GM19043 (cell line): ENCODE results near the gene CAPN10.
"Not testable (repeated sequence)": the region's sequence is repeated elsewhere in the genome, so short reads cannot be mapped to it uniquely, and the experiment has no call there.

Experiments used
- ATAC-seq: cut with Tn5 transposase; IDR thresholded peaks from one replicate; pipeline ENCODE4 v1.9.1; 2021; ENCODE audit warnings: low read depth; ENCODE audit not compliant: unreplicated experiment

Gene CAPN10

DNA sequence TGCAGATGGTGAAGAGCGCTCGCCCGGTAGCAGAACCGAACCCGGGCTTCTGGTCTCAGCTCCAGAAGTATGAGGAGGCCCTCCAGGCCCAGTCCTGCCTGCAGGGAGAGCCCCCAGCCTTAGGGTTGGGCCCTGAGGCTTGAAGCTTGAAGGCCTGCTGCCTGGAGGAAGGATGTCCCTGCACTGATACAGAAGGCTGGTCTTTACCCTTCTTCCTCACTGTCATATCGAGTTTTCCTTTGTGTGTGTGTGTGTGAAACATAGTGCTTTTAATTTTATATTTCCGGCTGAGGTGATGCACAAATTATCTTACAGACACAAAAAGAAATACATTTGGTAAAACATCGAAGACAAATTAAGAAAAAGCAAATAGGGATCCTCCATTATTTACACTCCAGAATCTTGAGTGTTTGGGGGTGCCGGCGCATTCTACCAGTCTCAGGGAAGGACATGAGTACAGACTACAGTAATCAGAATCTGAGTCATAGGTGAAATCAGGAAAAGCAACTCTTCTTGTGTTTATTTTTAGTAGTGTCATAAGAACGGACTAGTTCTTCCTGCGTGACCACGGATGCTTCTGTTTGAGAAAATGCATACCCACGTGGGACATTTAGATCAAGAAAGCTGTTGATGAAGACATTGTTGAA lies 25.1 kb upstream of the CAPN10 start:
- peak; percentile 2 for ATAC-seq

DNA sequence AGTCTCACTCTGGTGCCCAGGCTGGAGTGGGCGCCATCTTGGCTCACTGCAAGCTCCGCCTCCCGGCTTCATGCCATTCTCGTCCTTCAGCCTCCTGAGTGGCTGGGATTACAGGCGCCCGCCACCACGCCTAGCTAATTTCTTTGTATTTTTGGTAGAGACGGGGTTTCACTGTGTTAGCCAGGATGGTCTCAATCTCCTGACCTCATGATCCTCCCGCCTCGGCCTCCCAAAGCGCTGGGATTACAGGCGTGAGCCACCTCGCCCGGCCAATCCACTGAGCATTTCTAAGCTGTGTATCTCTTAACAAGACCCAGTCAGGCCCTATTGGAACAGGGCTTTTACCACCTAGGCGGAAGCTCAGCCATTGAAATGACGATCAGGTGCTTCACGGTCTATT lies 23.3 kb upstream of the CAPN10 start:
- not testable (repeated sequence) for ATAC-seq

DNA sequence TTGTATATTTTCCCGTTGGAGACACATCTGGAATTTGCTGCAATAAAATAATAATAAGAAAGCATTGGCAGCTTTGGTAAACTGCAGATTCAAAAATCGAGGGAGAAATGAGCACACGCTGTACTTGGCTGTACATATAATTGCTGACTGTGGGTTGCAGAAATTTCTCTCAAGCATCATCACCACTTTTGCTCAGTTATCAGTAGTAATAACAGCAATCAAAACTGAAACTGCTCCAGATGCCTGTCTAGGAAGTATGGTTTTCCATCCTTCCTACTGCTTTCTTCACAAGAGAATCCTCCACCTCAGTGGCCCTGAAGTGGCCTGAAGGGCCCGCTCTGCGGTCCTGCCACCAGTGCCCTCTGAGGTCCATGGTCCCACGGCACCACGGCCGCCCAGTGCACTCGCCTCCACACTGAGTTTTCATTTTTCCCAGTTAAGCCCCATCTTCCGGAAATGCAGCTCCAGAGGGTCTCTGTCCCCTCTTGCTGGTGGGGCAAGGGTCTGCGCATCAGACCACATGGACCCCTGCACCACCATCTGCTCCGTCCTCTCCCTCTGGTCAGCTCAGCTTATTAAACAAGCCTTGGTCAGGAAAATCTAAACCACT lies 22.5 kb upstream of the CAPN10 start:
- ATAC-seq, result no peak

- no peak for ATAC-seq
These were observed 21.8 kb upstream of the CAPN10 start for GRCh38 chr2:240564561-240565332.

- ATAC-seq, result peak; percentile 16
These were observed 21.0 kb upstream of the CAPN10 start for GRCh38 chr2:240565333-240566202.

DNA sequence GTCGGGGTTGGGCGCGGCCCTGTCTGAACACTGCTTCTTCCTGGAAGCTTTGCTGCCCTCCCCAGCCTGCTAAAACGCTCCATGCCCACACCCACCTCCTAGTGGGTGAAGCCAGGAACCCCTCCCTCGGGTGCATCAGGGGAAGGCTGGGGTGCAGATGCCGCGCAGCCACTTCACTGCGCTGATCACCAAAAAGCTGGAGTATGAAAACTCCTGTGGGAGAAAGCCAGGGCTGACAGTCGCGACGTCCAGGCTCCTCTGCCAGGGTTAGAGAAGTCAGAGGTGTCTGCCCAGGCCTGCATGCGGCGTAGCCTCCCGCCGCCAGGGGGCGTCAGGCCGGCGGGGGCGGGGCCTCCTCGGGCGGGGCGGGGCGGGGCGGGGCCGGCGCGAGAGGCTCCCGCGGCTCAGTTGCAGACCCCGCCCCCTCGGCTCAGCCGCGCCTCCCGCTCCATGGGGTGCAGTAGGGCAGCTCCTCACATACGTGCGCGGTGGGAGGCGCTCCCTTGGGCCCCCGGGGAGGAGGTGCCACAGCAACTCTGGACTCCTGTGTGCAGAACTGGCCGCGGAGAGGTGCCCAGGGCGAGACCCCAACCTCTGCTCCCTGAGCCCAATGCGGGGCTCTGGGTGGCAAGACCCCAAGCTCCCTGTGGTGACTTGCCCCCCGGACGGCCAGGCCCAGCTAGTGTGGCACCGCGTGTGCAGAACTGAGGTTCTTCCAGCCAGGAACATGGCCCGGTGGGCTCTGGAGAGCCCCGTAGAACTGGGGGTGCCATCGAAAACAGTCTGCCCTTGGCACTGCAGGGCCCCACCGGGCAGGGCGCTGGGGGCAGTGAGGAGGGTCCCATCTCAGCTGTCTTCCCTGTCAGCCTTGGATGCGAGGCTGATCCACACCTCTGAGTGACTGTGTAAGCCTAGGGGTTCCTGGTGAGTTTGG lies 20.1 kb upstream of the CAPN10 start:
- peak; percentile 52 for ATAC-seq

GRCh38 chr2:240567137-240567871 lies 19.2 kb upstream of the CAPN10 start:
- ATAC-seq, result no peak

DNA sequence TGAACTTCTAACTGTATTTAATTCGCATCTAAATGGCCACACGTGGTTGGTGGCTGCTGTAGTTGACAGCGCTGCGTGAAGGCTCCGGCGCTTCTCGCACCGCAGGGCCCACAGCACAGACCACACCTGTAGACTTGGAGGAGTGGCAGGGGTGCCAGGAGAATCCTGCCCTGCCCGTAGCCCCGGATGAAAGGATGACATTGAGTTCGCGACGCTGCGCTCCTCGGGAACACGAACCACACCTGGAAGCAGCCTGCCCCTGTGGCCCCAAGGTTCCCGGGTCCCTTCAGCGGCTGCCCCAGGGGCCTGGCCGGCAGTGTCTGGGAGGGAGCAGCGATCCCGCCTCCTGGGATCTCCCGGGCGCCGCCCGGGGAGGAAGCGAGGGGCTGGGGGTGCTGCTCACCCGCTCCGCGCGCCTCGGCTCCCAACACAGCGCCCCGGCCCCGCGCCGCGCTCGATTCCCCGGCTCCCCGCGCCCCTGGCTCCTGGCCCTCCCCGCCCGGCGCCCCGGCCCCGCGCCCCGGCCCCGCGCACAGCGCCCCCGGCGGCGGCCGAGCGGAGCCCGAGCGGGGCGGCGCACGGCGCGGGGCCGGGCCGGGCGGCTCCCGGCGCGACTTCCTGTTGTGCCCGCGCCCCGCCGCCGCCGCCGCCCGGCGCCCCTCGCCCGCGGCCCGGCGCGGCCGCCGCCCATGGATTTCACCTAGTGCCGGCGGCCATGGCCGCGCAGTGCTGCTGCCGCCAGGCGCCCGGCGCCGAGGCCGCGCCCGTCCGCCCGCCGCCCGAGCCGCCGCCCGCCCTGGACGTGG lies 18.5 kb upstream of the CAPN10 start, which contains the start of gene RNPEPL1:
RNPEPL1 (plus strand) TSS at position 613 of the 806 bp plus-strand sequence; CDS start at position 716, 103 bp downstream.
- ATAC-seq, result no peak

DNA sequence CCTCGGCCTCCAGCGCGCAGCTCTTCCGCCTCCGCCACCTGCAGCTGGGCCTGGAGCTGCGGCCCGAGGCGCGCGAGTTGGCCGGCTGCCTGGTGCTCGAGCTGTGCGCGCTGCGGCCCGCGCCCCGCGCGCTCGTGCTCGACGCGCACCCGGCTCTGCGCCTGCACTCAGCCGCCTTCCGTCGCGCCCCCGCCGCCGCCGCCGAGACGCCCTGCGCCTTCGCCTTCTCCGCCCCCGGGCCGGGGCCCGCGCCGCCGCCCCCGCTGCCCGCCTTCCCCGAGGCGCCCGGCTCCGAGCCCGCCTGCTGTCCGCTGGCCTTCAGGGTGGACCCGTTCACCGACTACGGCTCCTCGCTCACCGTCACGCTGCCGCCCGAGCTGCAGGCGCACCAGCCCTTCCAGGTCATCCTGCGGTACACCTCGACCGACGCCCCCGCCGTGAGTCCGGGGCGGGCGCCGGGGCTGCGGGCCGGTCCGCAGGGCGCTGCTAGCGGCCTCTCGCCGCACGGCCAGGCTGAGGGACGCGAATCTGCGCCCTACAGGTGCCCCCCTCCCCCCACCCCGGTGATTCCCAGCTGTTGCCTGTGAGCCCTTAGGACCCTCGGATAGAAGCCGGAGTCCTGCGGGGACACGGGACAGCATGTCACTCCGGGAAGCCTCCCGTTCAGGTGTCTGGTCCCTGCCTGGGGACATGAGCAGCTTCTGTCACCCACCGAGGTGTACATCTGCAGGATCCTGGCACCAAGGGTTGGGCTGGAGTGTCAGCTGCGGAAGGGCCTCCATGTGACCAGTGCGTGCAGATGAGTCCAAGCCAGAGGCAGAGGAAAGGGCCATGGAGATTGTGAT lies 17.6 kb upstream of the CAPN10 start:
- no peak for ATAC-seq

GRCh38 chr2:240569523-240569997 lies 17.0 kb upstream of the CAPN10 start:
- no peak for ATAC-seq

GRCh38 chr2:240569998-240570530 lies 16.5 kb upstream of the CAPN10 start:
- no peak for ATAC-seq

- no peak for ATAC-seq
These were observed 15.8 kb upstream of the CAPN10 start for GRCh38 chr2:240570531-240571313.

GRCh38 chr2:240571314-240571973 lies 15.1 kb upstream of the CAPN10 start:
- no peak for ATAC-seq

GRCh38 chr2:240572141-240573031 lies 14.1 kb upstream of the CAPN10 start:
- ATAC-seq, result no peak
